ENCODE data around the gene TAF4. TPM values are rescaled to one million over a fixed set of nuclear protein-coding genes. Genes with fewer than 3 reads are reported as not detected.

The TAF4 gene
- total RNA-seq, 4 donors from 2014 or later, result 21.1 to 40.6 (median 22.1) TPM

- 78 to 84% methylated on average over 13 to 14 of the region's 14 CpGs for WGBS, 2 donors
- intact Hi-C loops (cut with DNase I; ENCODE audit: low total_unique reads), result loop anchor here (5.0 kb wide), 1 partner anchor 122 kb away; no protein-coding TSS in a partner anchor
- no peak for DNase-seq (ENCODE audit: low spot score in 2 of 2)
- TF ChIP-seq POLR2A (IDR thresholded peaks at IDR 0.05) (no peak), CTCF (IDR thresholded peaks at IDR 0.05) (no peak)
- no peak overlapping the region for H3K4me3 ChIP-seq (ENCODE audit: low read depth, poor library complexity, severe bottlenecking)
Measured at GRCh38 chr20:62014889-62015537, 50.7 kb downstream of the TAF4 start.

- WGBS, 2 donors, result 87 to 91% methylated on average over 12 of the region's 12 CpGs
- intact Hi-C loops (cut with DNase I; ENCODE audit: low total_unique reads), result loop anchor here (5.0 kb wide), 1 partner anchor 123 kb away; no protein-coding TSS in a partner anchor
- TF ChIP-seq POLR2A (IDR thresholded peaks at IDR 0.05) (no peak), CTCF (IDR thresholded peaks at IDR 0.05) (no peak)
- H3K4me3 ChIP-seq (ENCODE audit: low read depth, poor library complexity, severe bottlenecking), result no peak overlapping the region
- no peak for DNase-seq (ENCODE audit: low spot score in 2 of 2)
Measured at GRCh38 chr20:62014488-62014775, 51.2 kb downstream of the TAF4 start.

- no peak overlapping the region for H3K4me3 ChIP-seq (ENCODE audit: low read depth, poor library complexity, severe bottlenecking)
- WGBS, 2 donors, result 94 to 97% methylated on average over 12 of the region's 12 CpGs
- TF ChIP-seq POLR2A (IDR thresholded peaks at IDR 0.05), result no peak
- TF ChIP-seq CTCF (IDR thresholded peaks at IDR 0.05), result no peak
- intact Hi-C loops (cut with DNase I; ENCODE audit: low total_unique reads), result loop anchor here (5.0 kb wide), 1 partner anchor 125 kb away; no protein-coding TSS in a partner anchor
- DNase-seq (ENCODE audit: low spot score in 2 of 2), result no peak
Measured at GRCh38 chr20:62012631-62013030, 53.0 kb downstream of the TAF4 start.

- TF ChIP-seq POLR2A (IDR thresholded peaks at IDR 0.05), result no peak
- no peak for TF ChIP-seq CTCF (IDR thresholded peaks at IDR 0.05)
- 93 to 94% methylated on average over 24 to 27 of the region's 27 CpGs for WGBS, 2 donors
- no peak for DNase-seq (ENCODE audit: low spot score in 2 of 2)
- intact Hi-C loops (cut with DNase I; ENCODE audit: low total_unique reads), result loop anchor here (5.0 kb wide), 1 partner anchor 125 kb away; no protein-coding TSS in a partner anchor
- no peak overlapping the region for H3K4me3 ChIP-seq (ENCODE audit: low read depth, poor library complexity, severe bottlenecking)
Measured at GRCh38 chr20:62011938-62012534, 53.6 kb downstream of the TAF4 start.

- no peak for DNase-seq (ENCODE audit: low spot score in 2 of 2)
- intact Hi-C loops (cut with DNase I; ENCODE audit: low total_unique reads), result loop anchor here (5.0 kb wide), 1 partner anchor 126 kb away; no protein-coding TSS in a partner anchor
- no peak for TF ChIP-seq POLR2A (IDR thresholded peaks at IDR 0.05)
- TF ChIP-seq CTCF (IDR thresholded peaks at IDR 0.05), result no peak
- 26 to 51% methylated on average over 5 to 6 of the region's 6 CpGs for WGBS, 2 donors
- H3K4me3 ChIP-seq (ENCODE audit: low read depth, poor library complexity, severe bottlenecking), result no peak overlapping the region
Measured at GRCh38 chr20:62011403-62011790, 54.3 kb downstream of the TAF4 start.
